DOHH2 (cell line): ENCODE data around the gene RDH8.

Experiments used
- H3F3A ChIP-seq: fragments of 200-600 bp; sonication (generic), shearing (Covaris generic); 2 replicates; pipeline ENCODE4 v1.6.0; 2016; ENCODE audit warnings: antibody characterized with exemption, mild to moderate bottlenecking; ENCODE audit not compliant: control insufficient read depth, insufficient read depth
- H3K27ac ChIP-seq: fragments of 200-600 bp; sonication (generic); 2 replicates; pipeline ENCODE4 v1.5.1; 2014; ENCODE audit warnings: low read depth, mild to moderate bottlenecking, low read length, moderate library complexity
- H3K27me3 ChIP-seq: fragments of 200-600 bp; sonication (generic); 2 replicates; pipeline ENCODE4 v1.6.1; 2014; ENCODE audit warnings: mild to moderate bottlenecking, low read length, mixed read lengths; ENCODE audit not compliant: control insufficient read depth
- H3K36me3 ChIP-seq: fragments of 200-600 bp; sonication (generic); 2 replicates; pipeline ENCODE4 v1.6.1; 2014; ENCODE audit warnings: mild to moderate bottlenecking, low read length, moderate library complexity, mixed read lengths; ENCODE audit not compliant: control insufficient read depth
- H3K4me1 ChIP-seq: fragments of 200-600 bp; sonication (generic); 2 replicates; pipeline ENCODE4 v1.6.1; 2014; ENCODE audit warnings: mild to moderate bottlenecking, low read length, mixed read lengths; ENCODE audit not compliant: control insufficient read depth
- H3K4me2 ChIP-seq: fragments of 200-600 bp; sonication (generic); 2 replicates; pipeline ENCODE4 v1.6.0; 2014; ENCODE audit warnings: mild to moderate bottlenecking, low read length, moderate library complexity
- H3K4me3 ChIP-seq: fragments of 200-600 bp; sonication (generic); 2 replicates; pipeline ENCODE4 v1.5.1; 2014; ENCODE audit warnings: mild to moderate bottlenecking, low read length, mixed read lengths
- H3K79me2 ChIP-seq: fragments of 200-600 bp; sonication (generic); 2 replicates; pipeline ENCODE4 v1.6.1; 2014; ENCODE audit warnings: mild to moderate bottlenecking, low read length, mixed read lengths; ENCODE audit not compliant: control insufficient read depth
- H3K9me2 ChIP-seq: fragments of 200-600 bp; sonication (generic); replicated peaks from 2 replicates; pipeline ENCODE4 v1.6.1; 2014; ENCODE audit warnings: mild to moderate bottlenecking, low read length, mixed read lengths; ENCODE audit not compliant: control insufficient read depth
- H3K9me3 ChIP-seq: fragments of 200-600 bp; sonication (generic); 2 replicates; pipeline ENCODE4 v1.6.1; 2014; ENCODE audit warnings: antibody characterized with exemption, low read length, mixed read lengths; ENCODE audit not compliant: control insufficient read depth, insufficient read depth
- H4K20me1 ChIP-seq: fragments of 200-600 bp; sonication (generic); 2 replicates; pipeline ENCODE4 v1.6.0; 2014; ENCODE audit warnings: low read depth, mild to moderate bottlenecking, antibody characterized with exemption, low read length, moderate library complexity; ENCODE audit not compliant: control insufficient read depth, insufficient read depth
- CTCF ChIP-seq: fragments of 200-600 bp; sonication (generic); IDR thresholded peaks from one replicate; pipeline ENCODE4 v1.5.1; 2014; ENCODE audit warnings: antibody characterized with exemption, mild to moderate bottlenecking, low read depth, low read length; ENCODE audit not compliant: poor library complexity, severe bottlenecking
- EZH2phosphoT487 ChIP-seq: fragments of 200-600 bp; sonication (generic); IDR thresholded peaks from 2 replicates; pipeline ENCODE4 v1.6.1; 2017; ENCODE audit warnings: borderline replicate concordance, mild to moderate bottlenecking, antibody characterized with exemption, low read length, moderate library complexity, mixed read lengths

RDH8 gene

GRCh38 chr19:9967326-9967725 lies 46.0 kb upstream of the RDH8 start:
- Histone ChIP-seq H3K4me2 (no peak overlapping the region), H3K9me3 (no peaks in the 10 kb centered on the region), H4K20me1 (no peaks in the 10 kb centered on the region), H3K27ac (no peak overlapping the region), H3K4me1 (no peaks in the 10 kb centered on the region), H3K27me3 (no peaks in the 10 kb centered on the region), H3K4me3 (no peak overlapping the region), H3F3A (no peaks in the 10 kb centered on the region), H3K9me2 (no peaks in the 10 kb centered on the region), H3K79me2 (no peaks in the 10 kb centered on the region), H3K36me3 (no peaks in the 10 kb centered on the region)
- TF ChIP-seq EZH2phosphoT487 (no peak), CTCF (no peak)

- Histone ChIP-seq H4K20me1 (no peaks in the 10 kb centered on the region), H3K36me3 (no peaks in the 10 kb centered on the region)
Measured at GRCh38 chr19:9968820-9969687, 44.2 kb upstream of the RDH8 start.

GRCh38 chr19:9969688-9969975 lies 43.7 kb upstream of the RDH8 start:
- Histone ChIP-seq H3F3A (no peaks in the 10 kb centered on the region), H4K20me1 (no peaks in the 10 kb centered on the region), H3K9me3 (no peaks in the 10 kb centered on the region), H3K4me3 (no peak overlapping the region), H3K27me3 (no peaks in the 10 kb centered on the region), H3K4me2 (no peak overlapping the region), H3K9me2 (no peaks in the 10 kb centered on the region), H3K79me2 (no peaks in the 10 kb centered on the region), H3K27ac (no peak overlapping the region), H3K36me3 (no peaks in the 10 kb centered on the region), H3K4me1 (no peaks in the 10 kb centered on the region)
- TF ChIP-seq CTCF, result no peak
- no peak for TF ChIP-seq EZH2phosphoT487

More at GRCh38 chr19:9968820-9969687, 44.2 kb upstream of the RDH8 start:
- no peaks in the 10 kb centered on the region for H3K27me3 ChIP-seq
- H3K9me2 ChIP-seq, result no peaks in the 10 kb centered on the region
- TF ChIP-seq CTCF (no peak), EZH2phosphoT487 (no peak)
- no peaks in the 10 kb centered on the region for H3K4me1 ChIP-seq
- H3F3A ChIP-seq, result no peaks in the 10 kb centered on the region
- no peaks in the 10 kb centered on the region for H3K79me2 ChIP-seq
- no peak overlapping the region for H3K4me3 ChIP-seq
- no peak overlapping the region for H3K4me2 ChIP-seq
- no peaks in the 10 kb centered on the region for H3K9me3 ChIP-seq
- no peak overlapping the region for H3K27ac ChIP-seq
